Neural cell (in vitro differentiated cells): ENCODE measurements around the gene NEDD4L. TPM values are rescaled to one million over a fixed set of nuclear protein-coding genes. Genes with fewer than 3 reads are reported as not detected.

Source experiments
- H2AFZ ChIP-seq: fragments of 200-600, 300-800 bp; sonication (generic), shearing (Covaris generic); 2 replicates; pipeline ENCODE4 v1.6.0; 2014; ENCODE audit warnings: low read depth, mild to moderate bottlenecking, antibody characterized with exemption, low read length, moderate library complexity
- H3F3A ChIP-seq: fragments of 200-600 bp; shearing (Covaris generic); 2 replicates; pipeline ENCODE4 v1.6.1; 2016; ENCODE audit warnings: mild to moderate bottlenecking, moderate library complexity, mixed read lengths, antibody characterized with exemption, low read length; ENCODE audit not compliant: insufficient read depth, poor library complexity, severe bottlenecking
- H3K27ac ChIP-seq: fragments of 200-600, 300-800 bp; sonication (generic), shearing (Covaris generic); 2 replicates; pipeline ENCODE4 v1.5.1; 2014; ENCODE audit warnings: mild to moderate bottlenecking, low read length, moderate library complexity
- H3K27me3 ChIP-seq: fragments of 300-800, 200-600 bp; sonication (generic), shearing (Covaris generic); 2 replicates; pipeline ENCODE4 v1.6.0; 2014; ENCODE audit warnings: mild to moderate bottlenecking, low read depth, low read length, moderate library complexity; ENCODE audit not compliant: insufficient read depth
- H3K36me3 ChIP-seq: fragments of 300-800, 200-600 bp; sonication (generic), shearing (Covaris generic); 2 replicates; pipeline ENCODE4 v1.5.1; 2014; ENCODE audit warnings: mild to moderate bottlenecking, antibody characterized with exemption, low read length, moderate library complexity; ENCODE audit not compliant: insufficient read depth
- H3K4me2 ChIP-seq: fragments of 300-800, 200-600 bp; sonication (generic), shearing (Covaris generic); 2 replicates; pipeline ENCODE4 v1.6.0; 2014; ENCODE audit warnings: mild to moderate bottlenecking, low read length
- H3K4me3 ChIP-seq: fragments of 300-800, 200-600 bp; sonication (generic), shearing (Covaris generic); 2 replicates; pipeline ENCODE4 v1.5.1; 2014; ENCODE audit warnings: mild to moderate bottlenecking, low read length, moderate library complexity
- H3K79me2 ChIP-seq: fragments of 200-600 bp; shearing (Covaris generic); replicated peaks from 2 replicates; pipeline ENCODE4 v1.6.0; 2014; ENCODE audit warnings: mild to moderate bottlenecking, low read length, moderate library complexity; ENCODE audit not compliant: insufficient read depth
- H3K9ac ChIP-seq: fragments of 300-800, 200-600 bp; sonication (generic), shearing (Covaris generic); 2 replicates; pipeline ENCODE4 v1.6.1; 2016; ENCODE audit warnings: mild to moderate bottlenecking, low read length, mixed read lengths
- H3K9me2 ChIP-seq: fragments of 200-600 bp; shearing (Covaris generic); 2 replicates; pipeline ENCODE4 v1.6.1; 2016; ENCODE audit warnings: mild to moderate bottlenecking, low read length, mixed read lengths; ENCODE audit not compliant: insufficient read depth
- H3K9me3 ChIP-seq: fragments of 200-600, 300-800 bp; sonication (generic), shearing (Covaris generic); 2 replicates; pipeline ENCODE4 v1.6.1; 2016; ENCODE audit warnings: mild to moderate bottlenecking, mixed run types, low read length, moderate library complexity, mixed read lengths
- H4K20me1 ChIP-seq: fragments of 200-600 bp; shearing (Covaris generic); 2 replicates; pipeline ENCODE4 v1.6.1; 2016; ENCODE audit warnings: mild to moderate bottlenecking, mixed run types; ENCODE audit not compliant: insufficient read depth
- CTCF ChIP-seq: fragments of 450-650 bp; IDR thresholded peaks from 2 replicates; pipeline ENCODE4 v1.5.1; 2014; ENCODE audit warnings: antibody characterized with exemption, mild to moderate bottlenecking, moderate library complexity; ENCODE audit not compliant: poor library complexity, severe bottlenecking
- EP300 ChIP-seq: fragments of 450-650 bp; conservative IDR thresholded peaks from 2 replicates; pipeline ENCODE4 v1.6.1; 2014; ENCODE audit warnings: antibody characterized with exemption, mild to moderate bottlenecking, moderate library complexity; ENCODE audit not compliant: poor library complexity, severe bottlenecking
- EZH2 ChIP-seq: fragments of 200-600, 300-800 bp; shearing (Covaris generic), sonication (generic); IDR thresholded peaks from 2 replicates; pipeline ENCODE4 v1.6.1; 2014; ENCODE audit warnings: antibody characterized with exemption, low read length, borderline replicate concordance, mild to moderate bottlenecking; ENCODE audit not compliant: insufficient read depth, poor library complexity, severe bottlenecking
- MXI1 ChIP-seq: fragments of 450-650 bp; conservative IDR thresholded peaks from 2 replicates; pipeline ENCODE4 v1.6.1; 2014; ENCODE audit warnings: antibody characterized with exemption, mild to moderate bottlenecking; ENCODE audit not compliant: poor library complexity, severe bottlenecking
- POLR2AphosphoS5 ChIP-seq: IDR thresholded peaks from 2 replicates; pipeline ENCODE4 v1.6.1; 2012
- RAD21 ChIP-seq: fragments of 450-650 bp; conservative IDR thresholded peaks from 2 replicates; pipeline ENCODE4 v1.6.1; 2014; ENCODE audit warnings: antibody characterized with exemption, mild to moderate bottlenecking, moderate library complexity
- REST ChIP-seq: IDR thresholded peaks from 2 replicates; pipeline ENCODE4 v1.6.1; 2012; ENCODE audit warnings: borderline replicate concordance
- SMC3 ChIP-seq: fragments of 450-650 bp; conservative IDR thresholded peaks from 2 replicates; pipeline ENCODE4 v1.6.1; 2014; ENCODE audit warnings: antibody characterized with exemption, mild to moderate bottlenecking, moderate library complexity; ENCODE audit not compliant: poor library complexity
- TAF1 ChIP-seq: IDR thresholded peaks from 2 replicates; pipeline ENCODE4 v1.6.1; 2012; ENCODE audit warnings: low read depth
- polyA plus RNA-seq: library from polyadenylated mRNA; depleted of rRNA; stranded (reverse); fragments of >200 nt; gene quantifications from 2 replicates; pipeline ENCODE4 v1.2.3, GENCODE V29; 2014

NEDD4L gene
- polyA plus RNA-seq, 1 donor from 2014 or later = 97.9 TPM

- H3K36me3 ChIP-seq = no peaks in the 10 kb centered on the region
- H3K9me2 ChIP-seq = no peaks in the 10 kb centered on the region
- H3K4me3 ChIP-seq = no peak overlapping the region
- peaks cover 37% of the 10 kb centered on the region for H3K79me2 ChIP-seq
- H3K9me3 ChIP-seq = no peaks in the 10 kb centered on the region
- H4K20me1 ChIP-seq = no peaks in the 10 kb centered on the region
- TF ChIP-seq MXI1 (no peak), EZH2 (no peak), TAF1 (no peak), RAD21 (no peak), EP300 (no peak), POLR2AphosphoS5 (no peak), REST (no peak), CTCF (no peak), SMC3 (no peak)
- no peak overlapping the region for H2AFZ ChIP-seq
- no peaks in the 10 kb centered on the region for H3K27me3 ChIP-seq
- no peak overlapping the region for H3K9ac ChIP-seq
- H3K4me2 ChIP-seq = no peak overlapping the region
- H3K27ac ChIP-seq = no peak overlapping the region
- no peaks in the 10 kb centered on the region for H3F3A ChIP-seq
Observed at GRCh38 chr18:58215011-58215410, 171.0 kb downstream of the NEDD4L start.

GRCh38 chr18:58216071-58216481 is 172.1 kb downstream of the NEDD4L start:
- H3K36me3 ChIP-seq = no peaks in the 10 kb centered on the region
- no peak for TF ChIP-seq REST
- TF ChIP-seq EZH2 = no peak
- TF ChIP-seq TAF1 = no peak
- TF ChIP-seq EP300 = no peak
- TF ChIP-seq SMC3 = no peak
- TF ChIP-seq CTCF = no peak
- TF ChIP-seq POLR2AphosphoS5 = no peak
- no peak for TF ChIP-seq RAD21
- TF ChIP-seq MXI1 = no peak
- no peak overlapping the region for H2AFZ ChIP-seq
- no peaks in the 10 kb centered on the region for H3F3A ChIP-seq
- no peaks in the 10 kb centered on the region for H4K20me1 ChIP-seq
- H3K4me3 ChIP-seq = no peak overlapping the region
- H3K27ac ChIP-seq = no peak overlapping the region
- H3K27me3 ChIP-seq = no peaks in the 10 kb centered on the region
- H3K9me3 ChIP-seq = no peaks in the 10 kb centered on the region
- H3K79me2 ChIP-seq = peaks cover 37% of the 10 kb centered on the region
- no peak overlapping the region for H3K9ac ChIP-seq
- H3K4me2 ChIP-seq = no peak overlapping the region
- H3K9me2 ChIP-seq = no peaks in the 10 kb centered on the region
